Breast epithelium (tissue), 4 donors: ENCODE measurements around the gene WDR74. TPM values are rescaled to one million over a fixed set of nuclear protein-coding genes. Genes with fewer than 3 reads are reported as not detected.
"Not testable (repeated sequence)": the region's sequence is repeated elsewhere in the genome, so short reads cannot be mapped to it uniquely, and the experiment has no call there.

Experiments
- DNase-seq, 2 donors: peaks; one replicate each; pipeline ENCODE4 v3.0.0-alpha.2; 2019; ENCODE audit warnings: low spot score in 2 of 2
- H3K27ac ChIP-seq, 2 donors: fragments of 200-600 bp; sonication (generic) in 1 of 2; one replicate each; pipeline ENCODE4 v1.5.1; 2016 to 2019; ENCODE audit warnings: mild to moderate bottlenecking in 1 of 2
- H3K27me3 ChIP-seq, 2 donors: fragments of 200-600 bp; sonication (generic) in 1 of 2; one replicate each; pipeline versions ENCODE4 v1.5.1 to v1.6.0; 2017 to 2019; ENCODE audit warnings: control low read depth in 1 of 2, mild to moderate bottlenecking in 1 of 2
- H3K36me3 ChIP-seq: fragments of 200-600 bp; one replicate; pipeline ENCODE4 v1.5.1; 2019
- H3K4me1 ChIP-seq, 2 donors: fragments of 200-600 bp; sonication (generic); one replicate each; pipeline ENCODE4 v1.5.1; 2016 to 2019; ENCODE audit warnings: control low read depth in 1 of 2
- H3K4me3 ChIP-seq, 3 donors: fragments of 200-600 bp; sonication (generic); 1 replicate in 2 of 3; 2 replicates in 1 of 3; pipeline ENCODE4 v1.5.1; 2016 to 2019; ENCODE audit warnings: mild to moderate bottlenecking in 3 of 3, moderate library complexity in 2 of 3
- H3K9me3 ChIP-seq, 2 donors: fragments of 200-600 bp; sonication (generic) in 1 of 2; one replicate each; pipeline ENCODE4 v1.5.1; 2016 to 2019; ENCODE audit warnings: control low read depth in 1 of 2
- CTCF ChIP-seq, 3 donors: fragments of 450-650 bp; IDR thresholded peaks; one replicate each; pipeline ENCODE4 v1.5.1; 2016 to 2017; ENCODE audit warnings: antibody characterized with exemption in 3 of 3, mild to moderate bottlenecking in 3 of 3, moderate library complexity in 3 of 3
- POLR2A ChIP-seq: fragments of 450-650 bp; IDR thresholded peaks from one replicate; pipeline ENCODE4 v1.6.1; 2016; ENCODE audit warnings: antibody characterized with exemption, mild to moderate bottlenecking, moderate library complexity
- POLR2AphosphoS5 ChIP-seq, 3 donors: sonication (generic); formaldehyde crosslinking; IDR thresholded peaks; one replicate each; pipeline ENCODE4 v1.6.1; 2017; ENCODE audit warnings: antibody characterized with exemption in 3 of 3
- intact Hi-C: fragments of 100-400 bp; cut with DNase I; formaldehyde crosslinking; loops from one replicate; pipeline ENCODE4 v1.15.1; 2023; ENCODE audit warnings: low total_unique reads
- total RNA-seq, 3 donors: library from RNA; depleted of rRNA; stranded (reverse); fragments of >200 nt; gene quantifications; one replicate each; pipeline ENCODE4 v1.1.0, GENCODE V29; 2016

The WDR74 gene
- total RNA-seq, 3 donors from 2014 or later: 46.6 to 62.6 (median 48.7) TPM

GRCh38 chr11:62840721-62841360 lies 1.5 kb upstream of the WDR74 start:
- H3K36me3 ChIP-seq, H3K27me3 ChIP-seq, H3K4me1 ChIP-seq, H3K9me3 ChIP-seq, intact Hi-C loops: not testable (repeated sequence)
- peak in 1 of 3 donors; percentile 49 for TF ChIP-seq POLR2AphosphoS5 (IDR thresholded peaks at IDR 0.05)
- Histone ChIP-seq H3K27ac (peak overlapping the region; percentile 96 to 99), H3K4me3 (peak overlapping the region; percentile 68 to 99 (median 91))
- DNase-seq: peak; percentile 65 to 74

- Histone ChIP-seq H3K4me3 (no peak overlapping the region), H3K4me1 (peaks cover 4 to 13% of the 10 kb centered on the region in 2 donors), H3K27ac (no peak overlapping the region), H3K36me3 (no peaks in the 10 kb centered on the region), H3K27me3 (no peaks in the 10 kb centered on the region), H3K9me3 (no peaks in the 10 kb centered on the region)
- intact Hi-C loops: loop anchor here (10.0 kb wide), 1 partner anchor 51 kb away; the partner anchor contains the start of gene TMEM179B
- TF ChIP-seq POLR2A: no peak
- no peak for TF ChIP-seq CTCF (IDR thresholded peaks at IDR 0.05)
- no peak for TF ChIP-seq POLR2AphosphoS5 (IDR thresholded peaks at IDR 0.05)
- no peak for DNase-seq
Measured at GRCh38 chr11:62835336-62835735, 4.1 kb downstream of the WDR74 start.

- DNase-seq: peak; percentile 59 to 64
- peaks cover 4 to 6% of the 10 kb centered on the region in 2 donors for H3K4me1 ChIP-seq
- H3K36me3 ChIP-seq: no peaks in the 10 kb centered on the region
- peak within 1 kb of the TSS; percentile 74 to 92 (median 88) for H3K4me3 ChIP-seq
- intact Hi-C loops: loop anchor here (10.0 kb wide), 1 partner anchor 48 kb away; the partner anchor contains the start of gene TMEM179B
- no peaks in the 10 kb centered on the region for H3K27me3 ChIP-seq
- H3K27ac ChIP-seq: peak within 1 kb of the TSS; percentile 98
- TF ChIP-seq POLR2A (no peak), POLR2AphosphoS5 (IDR thresholded peaks at IDR 0.05) (no peak), CTCF (IDR thresholded peaks at IDR 0.05) (no peak)
- no peaks in the 10 kb centered on the region for H3K9me3 ChIP-seq
Measured at GRCh38 chr11:62832336-62833234, 6.8 kb downstream of the WDR74 start, which contains the start of gene TEX54. TEX54 (minus strand) TSS chr11:62832841.

GRCh38 chr11:62831520-62832335 lies 7.7 kb downstream of the WDR74 start, which contains the start of gene STX5:
STX5 (minus strand) TSS chr11:62832051; CDS start chr11:62831243, 808 bp downstream.
- H3K4me1 ChIP-seq: peaks cover 4 to 6% of the 10 kb centered on the region in 2 donors
- peak within 1 kb of the TSS; percentile 74 to 92 (median 88) for H3K4me3 ChIP-seq
- no peaks in the 10 kb centered on the region for H3K27me3 ChIP-seq
- H3K27ac ChIP-seq: peak within 1 kb of the TSS; percentile 98
- intact Hi-C loops: loop anchor here (10.0 kb wide), 1 partner anchor 47 kb away; the partner anchor contains the start of gene TMEM179B
- H3K36me3 ChIP-seq: no peaks in the 10 kb centered on the region
- DNase-seq: peak; percentile 100
- H3K9me3 ChIP-seq: no peaks in the 10 kb centered on the region
- peak; percentile 69 to 98 (median 82) for TF ChIP-seq POLR2AphosphoS5 (IDR thresholded peaks at IDR 0.05)
- peak; percentile 92 for TF ChIP-seq POLR2A
- TF ChIP-seq CTCF (IDR thresholded peaks at IDR 0.05): no peak
